H9 (cell line): ENCODE measurements around the gene ATG101. TPM values are rescaled to one million over a fixed set of nuclear protein-coding genes. Genes with fewer than 3 reads are reported as not detected.

Experiments used
- DNase-seq: peaks from one replicate; pipeline ENCODE4 v3.0.0-alpha.2; 2017
- H2AFZ ChIP-seq: one replicate; pipeline ENCODE4 v1.6.1; 2013; ENCODE audit warnings: mild to moderate bottlenecking, low read length, control low read depth, moderate library complexity
- H2AK5ac ChIP-seq: 2 replicates; pipeline ENCODE4 v1.6.1; 2013; ENCODE audit warnings: low read length, control low read depth, mixed read lengths; ENCODE audit not compliant: insufficient read length
- H2BK120ac ChIP-seq: one replicate; pipeline ENCODE4 v1.6.1; 2013; ENCODE audit warnings: low read depth, mild to moderate bottlenecking, low read length, control low read depth, inconsistent platforms; ENCODE audit not compliant: poor library complexity, severe bottlenecking
- H2BK12ac ChIP-seq: 2 replicates; pipeline ENCODE4 v1.6.1; 2013; ENCODE audit warnings: low read length, control low read depth, mixed read lengths, low read depth; ENCODE audit not compliant: insufficient read length
- H2BK15ac ChIP-seq: 2 replicates; pipeline ENCODE4 v1.6.1; 2013; ENCODE audit warnings: low read depth, low read length, control low read depth
- H2BK20ac ChIP-seq: one replicate; pipeline ENCODE4 v1.6.1; 2013; ENCODE audit warnings: low read depth, mild to moderate bottlenecking, low read length, control low read depth, inconsistent platforms; ENCODE audit not compliant: poor library complexity, severe bottlenecking
- H2BK5ac ChIP-seq: 2 replicates; pipeline ENCODE4 v1.6.1; 2013; ENCODE audit warnings: low read length, control low read depth, mixed read lengths; ENCODE audit not compliant: insufficient read length
- H3K14ac ChIP-seq: 2 replicates; pipeline ENCODE4 v1.6.1; 2013; ENCODE audit warnings: low read length, control low read depth; ENCODE audit not compliant: insufficient read depth
- H3K18ac ChIP-seq: 2 replicates; pipeline ENCODE4 v1.6.1; 2013; ENCODE audit warnings: low read depth, mild to moderate bottlenecking, mixed read lengths, low read length, control low read depth; ENCODE audit not compliant: insufficient read length
- H3K23ac ChIP-seq: 2 replicates; pipeline ENCODE4 v1.6.1; 2013; ENCODE audit warnings: low read length, control low read depth, mixed read lengths, low read depth; ENCODE audit not compliant: insufficient read length
- H3K23me2 ChIP-seq: 2 replicates; pipeline ENCODE4 v1.6.1; 2013; ENCODE audit warnings: low read depth, mild to moderate bottlenecking, mixed read lengths, low read length, control low read depth; ENCODE audit not compliant: insufficient read length, poor library complexity, severe bottlenecking
- H3K27ac ChIP-seq: 2 replicates; pipeline ENCODE4 v1.5.1; 2013; ENCODE audit warnings: low read length, control low read depth, mixed read lengths, low read depth; ENCODE audit not compliant: insufficient read length
- H3K27me3 ChIP-seq: 2 replicates; pipeline ENCODE4 v1.6.1; 2013; ENCODE audit warnings: low read length, control low read depth, inconsistent platforms; ENCODE audit not compliant: insufficient read depth
- H3K4ac ChIP-seq: 2 replicates; pipeline ENCODE4 v1.6.1; 2013; ENCODE audit warnings: low read depth, mild to moderate bottlenecking, control low read depth, inconsistent platforms, low read length, moderate library complexity
- H3K4me1 ChIP-seq: 2 replicates; pipeline ENCODE4 v1.6.1; 2013; ENCODE audit warnings: low read length, control low read depth, inconsistent platforms; ENCODE audit not compliant: insufficient read depth
- H3K4me2 ChIP-seq: 2 replicates; pipeline ENCODE4 v1.6.1; 2013; ENCODE audit warnings: low read length, control low read depth, mixed read lengths; ENCODE audit not compliant: insufficient read length, insufficient read depth
- H3K56ac ChIP-seq: 2 replicates; pipeline ENCODE4 v1.6.1; 2013; ENCODE audit warnings: low read depth, mild to moderate bottlenecking, mixed read lengths, low read length, control low read depth; ENCODE audit not compliant: insufficient read length
- H3K79me1 ChIP-seq: 2 replicates; pipeline ENCODE4 v1.6.1; 2013; ENCODE audit warnings: low read depth, mild to moderate bottlenecking, moderate library complexity, low read length, control low read depth, inconsistent platforms; ENCODE audit not compliant: insufficient read depth, poor library complexity, severe bottlenecking
- H3K79me2 ChIP-seq: 2 replicates; pipeline ENCODE4 v1.6.1; 2013; ENCODE audit warnings: low read length, control low read depth, inconsistent platforms; ENCODE audit not compliant: insufficient read depth
- H3K9ac ChIP-seq: 2 replicates; pipeline ENCODE4 v1.6.1; 2013; ENCODE audit warnings: low read length, control low read depth, mixed read lengths; ENCODE audit not compliant: insufficient read length; ENCODE audit errors: extremely low read depth
- H3K9me3 ChIP-seq: one replicate; pipeline ENCODE4 v1.6.1; 2013; ENCODE audit warnings: low read depth, low read length, inconsistent platforms; ENCODE audit not compliant: control insufficient read depth
- H3T11ph ChIP-seq: one replicate; pipeline ENCODE4 v1.6.1; 2013; ENCODE audit warnings: mild to moderate bottlenecking, low read length, control low read depth, inconsistent platforms
- H4K20me1 ChIP-seq: one replicate; pipeline ENCODE4 v1.6.1; 2013; ENCODE audit not compliant: control insufficient read depth, insufficient read length, insufficient read depth
- H4K5ac ChIP-seq: 2 replicates; pipeline ENCODE4 v1.6.1; 2013; ENCODE audit warnings: low read depth, mild to moderate bottlenecking, mixed read lengths, low read length, control low read depth; ENCODE audit not compliant: insufficient read length
- H4K8ac ChIP-seq: replicated peaks from 2 replicates; pipeline ENCODE4 v1.6.1; 2013; ENCODE audit warnings: low read length, control low read depth, mixed read lengths, low read depth; ENCODE audit not compliant: insufficient read length
- H4K91ac ChIP-seq: 2 replicates; pipeline ENCODE4 v1.6.1; 2013; ENCODE audit warnings: low read depth, mild to moderate bottlenecking, moderate library complexity, mixed read lengths, low read length, control low read depth; ENCODE audit not compliant: insufficient read length
- H3K27ac Mint-ChIP-seq, 3 experiments: 2 replicates in 2 of 3; 3 replicates in 1 of 3; pipeline ENCODE4 v1.8.0; 2020 to 2021; ENCODE audit warnings: mixed read lengths in 3 of 3, mild to moderate bottlenecking in 1 of 3, moderate library complexity in 1 of 3
- H3K27me3 Mint-ChIP-seq: 2 replicates; pipeline ENCODE4 v1.8.0; 2021; ENCODE audit warnings: low read depth, mild to moderate bottlenecking, moderate library complexity, mixed read lengths
- H3K36me3 Mint-ChIP-seq, 3 experiments: 2 replicates in 2 of 3; 3 replicates in 1 of 3; pipeline ENCODE4 v1.8.0; 2020 to 2021; ENCODE audit warnings: low read depth in 3 of 3, mixed read lengths in 3 of 3; ENCODE audit not compliant: insufficient read depth in 1 of 3
- H3K4me1 Mint-ChIP-seq, 2 experiments: 2 replicates each; pipeline ENCODE4 v1.8.0; 2020; ENCODE audit warnings: mixed read lengths in 2 of 2
- H3K4me3 Mint-ChIP-seq, 2 experiments: 2 replicates in 1 of 2; 3 replicates in 1 of 2; pipeline ENCODE4 v1.8.0; 2020 to 2021; ENCODE audit warnings: mild to moderate bottlenecking in 2 of 2, mixed read lengths in 2 of 2, moderate library complexity in 1 of 2
- H3K9me3 Mint-ChIP-seq, 2 experiments: 2 replicates in 1 of 2; 3 replicates in 1 of 2; pipeline ENCODE4 v1.8.0; 2020; ENCODE audit warnings: mild to moderate bottlenecking in 2 of 2, mixed read lengths in 2 of 2, moderate library complexity in 1 of 2
- CTCF ChIP-seq: fragments of 200-600 bp; sonication (generic); conservative IDR thresholded peaks from 3 replicates; pipeline ENCODE4 v1.8.0; 2021; ENCODE audit warnings: antibody characterized with exemption, mild to moderate bottlenecking
- WGBS: extraction: QIAGEN DNeasy Blood & Tissue Kit; methylation state at CpG from one replicate; pipeline ENCODE4 v1.1.7; 2013; ENCODE audit warnings: missing lambda C conversion rate, low lambda C conversion rate, mixed read lengths; ENCODE audit not compliant: insufficient read length; ENCODE audit errors: extremely low coverage; 5-methylcytosine and 5-hydroxymethylcytosine counted together
- total RNA-seq: library from RNA; stranded (reverse); gene quantifications from 2 replicates; pipeline ENCODE4 v1.2.1, GENCODE V29; 2021

The ATG101 gene
- total RNA-seq, 1 experiment from 2014 or later: 58.3 TPM

- DNase-seq: no peak
- H3K14ac ChIP-seq: no peak overlapping the region; the same call in 1 of the 2 replicates
- H3K18ac ChIP-seq: no peak overlapping the region
- no peak overlapping the region for H3K4me2 ChIP-seq
- H4K8ac ChIP-seq: no peak overlapping the region
- Mint-ChIP-seq H3K4me3 (no peak overlapping the region; a peak in 1 of 5 replicates), H3K36me3 (peaks cover 0 to 29% (median 28%) of the 10 kb centered on the region in 3 experiments; a peak in 5 of 7 replicates), H3K27ac (no peak overlapping the region), H3K27me3 (peaks cover 12% of the 10 kb centered on the region), H3K9me3 (no peaks in the 10 kb centered on the region), H3K4me1 (peaks cover 5 to 10% of the 10 kb centered on the region in 2 experiments)
- WGBS: no CpG with 5 or more reads among the region's 23 CpGs
- no peak overlapping the region for H2BK120ac ChIP-seq
- H3K27ac ChIP-seq: no peak overlapping the region
- H2BK15ac ChIP-seq: no peak overlapping the region
- H3K9ac ChIP-seq: no peak overlapping the region
- H3T11ph ChIP-seq: no peak overlapping the region
- H4K20me1 ChIP-seq: no peaks in the 10 kb centered on the region
- H3K9me3 ChIP-seq: no peaks in the 10 kb centered on the region
- no peak overlapping the region for H3K23ac ChIP-seq
- no peak overlapping the region for H3K56ac ChIP-seq
- H2BK5ac ChIP-seq: no peak overlapping the region
- H2AK5ac ChIP-seq: no peak overlapping the region
- H3K23me2 ChIP-seq: no peaks in the 10 kb centered on the region
- H3K4me1 ChIP-seq: no peaks in the 10 kb centered on the region; the same call in 1 of the 2 replicates
- no peak overlapping the region for H4K91ac ChIP-seq
- no peak overlapping the region for H2BK12ac ChIP-seq
- no peak for TF ChIP-seq CTCF
- H3K79me2 ChIP-seq: no peaks in the 10 kb centered on the region
- H3K27me3 ChIP-seq: no peaks in the 10 kb centered on the region; the same call in 1 of the 2 replicates
- H4K5ac ChIP-seq: no peak overlapping the region
- H3K79me1 ChIP-seq: no peaks in the 10 kb centered on the region
- no peak overlapping the region for H2BK20ac ChIP-seq
- H3K4ac ChIP-seq: no peak overlapping the region
- no peak overlapping the region for H2AFZ ChIP-seq
Measured at GRCh38 chr12:52056801-52057637, 12.8 kb upstream of the ATG101 start.
